Stimulated activated CD8-positive, alpha-beta memory T cell treated with anti-CD3 and anti-CD28 coated beads, Interleukin-12 subunit alpha, Interleukin-12 subunit beta, amount 100 ng/mL, for 4 hours (primary cell): ENCODE measurements around the gene WASF3.

Experiments
- DNase-seq: peaks from one replicate; pipeline ENCODE4 v3.0.0-alpha.2; 2020; ENCODE audit warnings: low read depth

Gene WASF3

GRCh38 chr13:26548205-26548765 is 9.2 kb upstream of the WASF3 start:
- no peak for DNase-seq

- DNase-seq: no peak
These were observed 7.8 kb upstream of the WASF3 start for GRCh38 chr13:26549713-26550112.

- DNase-seq: no peak
These were observed 6.1 kb upstream of the WASF3 start for GRCh38 chr13:26551255-26551860.

- no peak for DNase-seq
These were observed 2.1 kb upstream of the WASF3 start for GRCh38 chr13:26555413-26555812.

- no peak for DNase-seq
These were observed 461 bp upstream of the WASF3 start for GRCh38 chr13:26557051-26557392.

- DNase-seq: no peak
These were observed 757 bp downstream of the WASF3 start for GRCh38 chr13:26558074-26558805.

GRCh38 chr13:26558987-26559386 is 1.5 kb downstream of the WASF3 start:
- DNase-seq: no peak

- DNase-seq: no peak
These were observed 3.0 kb downstream of the WASF3 start for GRCh38 chr13:26560456-26560855.

GRCh38 chr13:26561067-26561466 is 3.6 kb downstream of the WASF3 start:
- DNase-seq: no peak

- no peak for DNase-seq
These were observed 4.4 kb downstream of the WASF3 start for GRCh38 chr13:26561651-26562511.

- no peak for DNase-seq
These were observed 5.0 kb downstream of the WASF3 start for GRCh38 chr13:26562512-26562890.

GRCh38 chr13:26563713-26564112 is 6.2 kb downstream of the WASF3 start:
- no peak for DNase-seq

GRCh38 chr13:26568132-26568815 is 10.8 kb downstream of the WASF3 start:
- no peak for DNase-seq

GRCh38 chr13:26571518-26571917 is 14.0 kb downstream of the WASF3 start:
- DNase-seq: no peak

GRCh38 chr13:26575244-26575643 is 17.8 kb downstream of the WASF3 start:
- no peak for DNase-seq

- DNase-seq: no peak
These were observed 22.1 kb downstream of the WASF3 start for GRCh38 chr13:26579580-26579979.

GRCh38 chr13:26583662-26584061 is 26.2 kb downstream of the WASF3 start:
- no peak for DNase-seq

GRCh38 chr13:26584713-26585112 is 27.2 kb downstream of the WASF3 start:
- no peak for DNase-seq

GRCh38 chr13:26585136-26585535 is 27.7 kb downstream of the WASF3 start:
- DNase-seq: no peak

- DNase-seq: no peak
These were observed 29.8 kb downstream of the WASF3 start for GRCh38 chr13:26587251-26587650.

GRCh38 chr13:26589226-26589625 is 31.7 kb downstream of the WASF3 start:
- DNase-seq: no peak

- no peak for DNase-seq
These were observed 32.3 kb downstream of the WASF3 start for GRCh38 chr13:26589754-26590153.
